Mesenchymal stem cell (in vitro differentiated cells and primary cell): ENCODE results near the gene CCNE1.

ENCODE experiments used
- DNase-seq: peaks from one replicate; pipeline ENCODE4 v3.0.0-alpha.2; 2013
- H2AFZ ChIP-seq: one replicate; pipeline ENCODE4 v1.6.1; 2013; ENCODE audit warnings: low read depth, mild to moderate bottlenecking, control low read depth, inconsistent platforms, low read length, moderate library complexity
- H2AK5ac ChIP-seq: 2 replicates; pipeline ENCODE4 v1.6.1; 2013; ENCODE audit warnings: low read length, moderate library complexity, mild to moderate bottlenecking, inconsistent platforms; ENCODE audit not compliant: severe bottlenecking
- H2BK120ac ChIP-seq: one replicate; pipeline ENCODE4 v1.6.1; 2013; ENCODE audit warnings: low read depth, mild to moderate bottlenecking, inconsistent platforms, low read length, moderate library complexity
- H2BK12ac ChIP-seq, 2 experiments: one replicate each; pipeline ENCODE4 v1.6.1; 2013; ENCODE audit warnings: inconsistent platforms in 2 of 2, low read length in 2 of 2, mild to moderate bottlenecking in 2 of 2, moderate library complexity in 2 of 2, control low read depth in 1 of 2
- H2BK15ac ChIP-seq: one replicate; pipeline ENCODE4 v1.6.1; 2013; ENCODE audit warnings: mild to moderate bottlenecking, low read depth, inconsistent platforms; ENCODE audit not compliant: poor library complexity, severe bottlenecking
- H2BK5ac ChIP-seq: 2 replicates; pipeline ENCODE4 v1.6.1; 2013; ENCODE audit warnings: low read depth, mild to moderate bottlenecking, low read length, control low read depth, inconsistent platforms; ENCODE audit not compliant: poor library complexity, severe bottlenecking
- H3K14ac ChIP-seq, 2 experiments: one replicate each; pipeline ENCODE4 v1.6.1; 2013; ENCODE audit warnings: inconsistent platforms in 2 of 2, low read length in 2 of 2, control low read depth in 1 of 2, mild to moderate bottlenecking in 1 of 2, moderate library complexity in 1 of 2
- H3K18ac ChIP-seq, 2 experiments: one replicate each; pipeline ENCODE4 v1.6.1; 2013; ENCODE audit warnings: inconsistent platforms in 2 of 2, low read length in 2 of 2, control low read depth in 1 of 2, low read depth in 1 of 2, mild to moderate bottlenecking in 1 of 2
- H3K23ac ChIP-seq, 2 experiments: one replicate each; pipeline ENCODE4 v1.6.1; 2013; ENCODE audit warnings: inconsistent platforms in 2 of 2, low read length in 2 of 2, mild to moderate bottlenecking in 2 of 2, moderate library complexity in 2 of 2, control low read depth in 1 of 2
- H3K27ac ChIP-seq: 2 replicates; pipeline ENCODE4 v1.5.1; 2013; ENCODE audit warnings: mild to moderate bottlenecking, moderate library complexity, low read length, control low read depth, inconsistent platforms; ENCODE audit not compliant: poor library complexity, severe bottlenecking
- H3K27me3 ChIP-seq, 2 experiments: 2 replicates each; pipeline versions ENCODE4 v1.6.1 to v1.7.0; 2013; ENCODE audit warnings: low read length in 2 of 2, mild to moderate bottlenecking in 2 of 2, moderate library complexity in 2 of 2, control low read depth in 1 of 2, inconsistent platforms in 1 of 2; ENCODE audit not compliant: control insufficient read depth in 1 of 2, insufficient read depth in 1 of 2
- H3K36me3 ChIP-seq, 2 experiments: 2 replicates each; pipeline versions ENCODE4 v1.6.1 to v1.7.0; 2013; ENCODE audit warnings: low read length in 2 of 2, control low read depth in 1 of 2, inconsistent platforms in 1 of 2, low read depth in 1 of 2, mild to moderate bottlenecking in 1 of 2; ENCODE audit not compliant: insufficient read depth in 2 of 2, control insufficient read depth in 1 of 2
- H3K4ac ChIP-seq, 2 experiments: one replicate each; pipeline ENCODE4 v1.6.1; 2013; ENCODE audit warnings: inconsistent platforms in 2 of 2, low read length in 2 of 2, mild to moderate bottlenecking in 2 of 2, moderate library complexity in 2 of 2, control low read depth in 1 of 2, low read depth in 1 of 2
- H3K4me1 ChIP-seq: 2 replicates; pipeline ENCODE4 v1.6.1; 2013; ENCODE audit warnings: low read depth, low read length, control low read depth; ENCODE audit not compliant: control insufficient read depth, insufficient read depth
- H3K4me2 ChIP-seq: 2 replicates; pipeline ENCODE4 v1.6.1; 2013; ENCODE audit warnings: low read length, mild to moderate bottlenecking, inconsistent platforms; ENCODE audit not compliant: poor library complexity, severe bottlenecking
- H3K4me3 ChIP-seq, 2 experiments: 2 replicates each; pipeline versions ENCODE4 v1.5.1 to v1.7.0; 2013; ENCODE audit warnings: low read length in 2 of 2, mild to moderate bottlenecking in 2 of 2, control low read depth in 1 of 2, low read depth in 1 of 2; ENCODE audit not compliant: insufficient read depth in 1 of 2
- H3K79me1 ChIP-seq: replicated peaks from 2 replicates; pipeline ENCODE4 v1.6.1; 2013; ENCODE audit warnings: mild to moderate bottlenecking, control low read depth, low read length, inconsistent platforms; ENCODE audit not compliant: poor library complexity, severe bottlenecking
- H3K9ac ChIP-seq: 2 replicates; pipeline ENCODE4 v1.7.0; 2013; ENCODE audit warnings: mild to moderate bottlenecking, low read length, moderate library complexity
- H3K9me3 ChIP-seq: 2 replicates; pipeline ENCODE4 v1.7.0; 2013; ENCODE audit warnings: mild to moderate bottlenecking, low read length; ENCODE audit not compliant: control insufficient read depth
- H4K8ac ChIP-seq: one replicate; pipeline ENCODE4 v1.6.1; 2013; ENCODE audit warnings: inconsistent platforms, mild to moderate bottlenecking, low read length, moderate library complexity
- H4K91ac ChIP-seq: one replicate; pipeline ENCODE4 v1.6.1; 2013; ENCODE audit warnings: mild to moderate bottlenecking, low read length, inconsistent platforms
- WGBS: methylation state at CpG from one replicate; pipeline ENCODE4 v1.1.7; 2013; ENCODE audit warnings: mixed read lengths; 5-methylcytosine and 5-hydroxymethylcytosine counted together

The CCNE1 gene

DNA sequence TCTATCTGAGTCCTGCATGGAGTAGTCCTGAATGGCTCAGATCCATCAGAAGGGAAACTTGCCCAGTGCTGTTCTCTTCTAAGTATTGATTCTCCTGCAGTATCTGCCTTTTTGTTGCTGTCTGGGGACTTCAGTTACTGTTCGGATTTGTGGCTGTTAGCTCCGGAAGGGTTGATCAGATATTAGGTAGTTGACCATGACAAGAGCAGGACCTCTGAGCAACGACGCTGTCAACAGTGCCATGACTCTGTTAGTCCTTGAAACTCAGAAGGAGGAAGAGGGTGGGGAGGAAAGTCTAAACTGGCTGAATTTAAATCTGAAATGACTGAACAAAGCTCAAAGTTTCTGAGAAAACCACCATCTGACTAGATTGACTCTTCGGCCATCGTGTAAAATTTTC is 42.2 kb downstream of the CCNE1 start:
- Histone ChIP-seq H2BK15ac (no peak overlapping the region), H3K4me1 (peaks cover 3% of the 10 kb centered on the region), H3K27me3 (peaks cover 3 to 50% of the 10 kb centered on the region in 2 experiments), H3K14ac (no peak overlapping the region), H3K23ac (no peak overlapping the region), H2BK12ac (no peak overlapping the region), H3K27ac (no peak overlapping the region), H3K4me3 (no peak overlapping the region), H3K9ac (no peak overlapping the region), H3K4ac (no peak overlapping the region), H3K18ac (no peak overlapping the region), H4K8ac (no peak overlapping the region), H3K9me3 (no peaks in the 10 kb centered on the region), H2AFZ (no peak overlapping the region), H4K91ac (no peak overlapping the region), H2BK5ac (no peak overlapping the region), H2BK120ac (no peak overlapping the region), H3K36me3 (no peaks in the 10 kb centered on the region), H3K4me2 (no peak overlapping the region), H2AK5ac (no peak overlapping the region), H3K79me1 (no peaks in the 10 kb centered on the region)
- 91% methylated on average over 4 of the region's 6 CpGs for WGBS
- DNase-seq, result no peak

DNA sequence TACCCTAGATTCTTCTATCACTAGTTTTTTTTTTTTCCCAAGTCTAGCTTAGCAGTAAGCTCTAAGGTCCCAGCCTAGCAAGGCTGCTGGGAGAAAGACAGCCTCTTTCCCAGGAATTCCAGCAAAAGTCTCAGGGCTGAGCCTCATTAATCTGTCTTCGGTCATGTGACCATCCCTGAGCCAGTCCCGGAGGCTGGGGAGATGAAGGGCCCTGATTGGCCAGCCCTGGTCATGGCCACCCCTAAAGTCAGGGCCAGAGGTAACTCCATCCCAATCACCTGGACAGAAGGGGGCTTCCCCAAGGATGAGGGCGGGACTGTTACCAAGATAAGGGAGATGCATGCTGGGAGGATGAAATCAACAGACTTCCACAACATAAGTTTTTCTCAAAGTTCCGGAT is 43.3 kb downstream of the CCNE1 start:
- H2BK15ac ChIP-seq, result no peak overlapping the region
- H3K14ac ChIP-seq, result no peak overlapping the region
- no peaks in the 10 kb centered on the region for H3K9me3 ChIP-seq
- H3K27me3 ChIP-seq, result peaks cover 3 to 40% of the 10 kb centered on the region in 2 experiments
- no peaks in the 10 kb centered on the region for H3K79me1 ChIP-seq
- no peak overlapping the region for H4K91ac ChIP-seq
- 94% methylated on average over 4 of the region's 4 CpGs for WGBS
- H3K36me3 ChIP-seq, result no peaks in the 10 kb centered on the region
- DNase-seq, result no peak
- H3K23ac ChIP-seq, result no peak overlapping the region
- H3K27ac ChIP-seq, result no peak overlapping the region
- H2BK120ac ChIP-seq, result no peak overlapping the region
- peaks cover 7% of the 10 kb centered on the region for H3K4me1 ChIP-seq
- no peak overlapping the region for H3K4ac ChIP-seq
- H2BK5ac ChIP-seq, result no peak overlapping the region
- H3K9ac ChIP-seq, result no peak overlapping the region
- H4K8ac ChIP-seq, result no peak overlapping the region
- H2AFZ ChIP-seq, result no peak overlapping the region
- H3K4me2 ChIP-seq, result no peak overlapping the region
- H2AK5ac ChIP-seq, result no peak overlapping the region
- H3K4me3 ChIP-seq, result no peak overlapping the region
- H2BK12ac ChIP-seq, result no peak overlapping the region
- no peak overlapping the region for H3K18ac ChIP-seq

DNA sequence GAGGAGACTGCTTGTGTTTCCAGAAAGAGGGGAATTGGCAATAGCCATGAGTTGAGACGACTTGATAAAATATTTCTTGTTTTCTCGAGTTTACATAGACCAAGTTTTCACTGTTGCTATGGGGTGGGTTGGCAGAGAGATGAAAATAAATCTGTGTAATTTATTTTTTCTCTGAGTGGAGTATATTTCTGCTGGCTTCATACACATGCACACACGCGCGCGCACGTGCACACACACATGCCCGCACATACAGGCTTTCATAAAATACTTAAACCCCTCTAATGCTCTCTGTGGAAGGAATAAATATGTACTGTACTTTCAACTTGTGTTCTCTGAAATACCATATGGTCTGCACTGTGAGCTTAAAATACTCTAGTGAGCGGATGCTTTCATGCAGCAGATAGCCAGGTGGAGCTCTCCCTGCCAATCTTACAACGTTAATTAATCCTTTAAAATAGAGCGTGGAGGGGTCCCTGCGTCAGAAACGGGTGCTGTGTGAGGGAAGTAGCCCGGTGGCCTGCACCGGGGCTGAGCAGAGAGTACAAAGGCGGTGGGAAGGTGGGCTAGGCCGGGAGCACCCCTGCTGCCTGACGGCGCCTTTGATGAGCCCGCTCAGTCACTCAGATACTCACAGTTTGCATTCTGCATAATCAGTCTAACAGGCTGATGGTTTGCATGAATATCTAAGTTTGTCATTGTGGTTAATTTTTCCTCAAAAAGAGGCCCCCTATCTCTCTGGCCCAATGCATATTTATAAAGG is 44.1 kb downstream of the CCNE1 start:
- H3K4ac ChIP-seq, result no peak overlapping the region
- WGBS, result 86% methylated on average over 14 of the region's 20 CpGs
- no peak overlapping the region for H3K14ac ChIP-seq
- no peaks in the 10 kb centered on the region for H3K36me3 ChIP-seq
- no peak overlapping the region for H2BK15ac ChIP-seq
- peaks cover 3 to 40% of the 10 kb centered on the region in 2 experiments for H3K27me3 ChIP-seq
- H4K91ac ChIP-seq, result no peak overlapping the region
- no peak overlapping the region for H2BK120ac ChIP-seq
- no peak overlapping the region for H2AK5ac ChIP-seq
- H3K4me3 ChIP-seq, result no peak overlapping the region
- H4K8ac ChIP-seq, result no peak overlapping the region
- no peak overlapping the region for H2BK12ac ChIP-seq
- no peak overlapping the region for H3K4me2 ChIP-seq
- H3K23ac ChIP-seq, result no peak overlapping the region
- no peak for DNase-seq
- no peak overlapping the region for H3K27ac ChIP-seq
- no peak overlapping the region for H3K9ac ChIP-seq
- peaks cover 7% of the 10 kb centered on the region for H3K4me1 ChIP-seq
- H2BK5ac ChIP-seq, result no peak overlapping the region
- H3K79me1 ChIP-seq, result no peaks in the 10 kb centered on the region
- no peaks in the 10 kb centered on the region for H3K9me3 ChIP-seq
- no peak overlapping the region for H2AFZ ChIP-seq
- H3K18ac ChIP-seq, result no peak overlapping the region

DNA sequence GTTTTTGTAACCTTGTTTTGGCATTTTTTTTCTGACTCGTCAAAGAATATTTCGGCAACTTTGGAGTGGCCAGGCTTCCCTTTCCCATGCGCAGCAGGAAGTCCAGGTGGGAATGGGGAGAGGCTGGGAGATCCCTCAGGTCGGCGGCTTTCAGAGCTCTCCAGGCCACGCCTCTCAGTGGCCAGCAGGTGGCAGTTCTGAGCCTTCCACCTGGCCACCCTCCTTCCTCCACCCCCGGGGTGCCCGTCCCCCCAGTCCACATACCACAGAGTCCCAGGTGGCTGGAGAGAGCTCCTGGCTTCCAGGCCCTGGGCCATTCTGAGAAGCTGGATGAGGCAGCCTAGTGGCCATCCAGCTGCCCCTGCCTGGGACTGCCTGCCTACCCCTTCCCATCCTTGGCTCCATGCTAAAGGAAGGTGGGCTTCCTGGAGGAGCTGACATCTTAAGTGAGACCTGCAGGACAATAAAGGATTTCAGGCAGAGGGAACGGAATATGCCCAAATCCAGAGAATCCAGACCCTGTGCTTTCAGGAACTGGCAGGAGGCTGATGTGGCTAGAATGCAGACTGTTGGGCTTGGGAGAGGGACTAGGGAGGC is 46.3 kb downstream of the CCNE1 start:
- no peak overlapping the region for H3K9ac ChIP-seq
- H3K4me1 ChIP-seq, result peaks cover 7% of the 10 kb centered on the region
- H3K4me3 ChIP-seq, result no peak overlapping the region
- H3K27ac ChIP-seq, result no peak overlapping the region
- H3K14ac ChIP-seq, result no peak overlapping the region
- no peak overlapping the region for H2AFZ ChIP-seq
- H2BK12ac ChIP-seq, result no peak overlapping the region
- no peak for DNase-seq
- no peak overlapping the region for H3K4ac ChIP-seq
- no peaks in the 10 kb centered on the region for H3K79me1 ChIP-seq
- no peak overlapping the region for H3K23ac ChIP-seq
- peaks cover 4 to 44% of the 10 kb centered on the region in 2 experiments for H3K27me3 ChIP-seq
- no peak overlapping the region for H2BK5ac ChIP-seq
- H3K18ac ChIP-seq, result no peak overlapping the region
- no peak overlapping the region for H4K8ac ChIP-seq
- 28% methylated on average over 9 of the region's 9 CpGs for WGBS
- H3K36me3 ChIP-seq, result no peaks in the 10 kb centered on the region
- H2BK15ac ChIP-seq, result no peak overlapping the region
- H3K9me3 ChIP-seq, result no peaks in the 10 kb centered on the region
- no peak overlapping the region for H2AK5ac ChIP-seq
- H4K91ac ChIP-seq, result no peak overlapping the region
- H2BK120ac ChIP-seq, result no peak overlapping the region
- no peak overlapping the region for H3K4me2 ChIP-seq
